Measurements from ENCODE around the gene VWA2. TPM values are rescaled to one million over a fixed set of nuclear protein-coding genes. Genes with fewer than 3 reads are reported as not detected.

Gene VWA2
- total RNA-seq, 4 donors from 2014 or later: under 0.01 to 0.52 (median 0.17) TPM

- intact Hi-C loops (cut with DNase I): loop anchor here (5.0 to 10.0 kb wide), 3 partner anchors 104 to 484 kb away; partner anchors contain the start of gene AFAP1L2
- H3K27me3 ChIP-seq: peaks cover 0 to 6% (median 0%) of the 10 kb centered on the region in 4 donors
- no peak overlapping the region for H3K27ac ChIP-seq (replicated peaks in 1 of 4)
- peaks cover 0 to 6% (median 3%) of the 10 kb centered on the region in 4 donors for H3K9me3 ChIP-seq
- H3K4me1 ChIP-seq: peaks cover 13 to 34% (median 26%) of the 10 kb centered on the region in 4 donors
- TF ChIP-seq POLR2AphosphoS5 (IDR thresholded peaks at IDR 0.05) (no peak), EP300 (IDR thresholded peaks at IDR 0.05) (no peak), POLR2A (IDR thresholded peaks at IDR 0.05; ENCODE audit: low read depth) (no peak), CTCF (IDR thresholded peaks at IDR 0.05) (no peak)
- H3K4me3 ChIP-seq: no peak overlapping the region
- 71% methylated on average over 1 of the region's 9 CpGs for WGBS
- no peak for DNase-seq (ENCODE audit: extremely low spot score)
- H3K36me3 ChIP-seq: peaks cover 16 to 58% (median 32%) of the 10 kb centered on the region in 4 donors
These were observed 62.1 kb downstream of the VWA2 start for GRCh38 chr10:114301177-114301576.

GRCh38 chr10:114301951-114302710 is 63.1 kb downstream of the VWA2 start:
- Histone ChIP-seq H3K27me3 (peaks cover 0 to 6% (median 0%) of the 10 kb centered on the region in 4 donors), H3K4me1 (peaks cover 13 to 39% (median 26%) of the 10 kb centered on the region in 4 donors), H3K27ac (replicated peaks in 1 of 4) (peak overlapping the region; percentile 9 to 23 (median 12)), H3K36me3 (peaks cover 6 to 48% (median 22%) of the 10 kb centered on the region in 4 donors), H3K9me3 (no peaks in the 10 kb centered on the region), H3K4me3 (no peak overlapping the region)
- no peak for TF ChIP-seq EP300 (IDR thresholded peaks at IDR 0.05)
- no peak for TF ChIP-seq POLR2A (IDR thresholded peaks at IDR 0.05; ENCODE audit: low read depth)
- TF ChIP-seq POLR2AphosphoS5 (IDR thresholded peaks at IDR 0.05): no peak
- TF ChIP-seq CTCF (IDR thresholded peaks at IDR 0.05): no peak
- DNase-seq (ENCODE audit: extremely low spot score): no peak
- intact Hi-C loops (cut with DNase I): loop anchor here (5.0 to 10.0 kb wide), 3 partner anchors 103 to 483 kb away; partner anchors contain the start of gene AFAP1L2
- WGBS: 38% methylated on average over 12 of the region's 14 CpGs

- intact Hi-C loops (cut with DNase I): loop anchor here (5.0 to 10.0 kb wide), 3 partner anchors 101 to 481 kb away; partner anchors contain the start of gene AFAP1L2
- TF ChIP-seq EP300 (IDR thresholded peaks at IDR 0.05) (no peak), POLR2A (IDR thresholded peaks at IDR 0.05; ENCODE audit: low read depth) (no peak), CTCF (IDR thresholded peaks at IDR 0.05) (no peak), POLR2AphosphoS5 (IDR thresholded peaks at IDR 0.05) (no peak)
- Histone ChIP-seq H3K27ac (replicated peaks in 1 of 4) (peak overlapping the region in 2 of 4 donors; percentile 16 to 57), H3K4me3 (no peak overlapping the region), H3K36me3 (peaks cover 0 to 41% (median 14%) of the 10 kb centered on the region in 4 donors), H3K9me3 (no peaks in the 10 kb centered on the region), H3K27me3 (peaks cover 0 to 6% (median 0%) of the 10 kb centered on the region in 4 donors), H3K4me1 (peaks cover 21 to 54% (median 30%) of the 10 kb centered on the region in 4 donors)
- DNase-seq (ENCODE audit: extremely low spot score): no peak
- 73% methylated on average over 10 of the region's 10 CpGs for WGBS
These were observed 64.5 kb downstream of the VWA2 start for GRCh38 chr10:114303556-114303955.

- peaks cover 26 to 59% (median 35%) of the 10 kb centered on the region in 4 donors for H3K4me1 ChIP-seq
- intact Hi-C loops (cut with DNase I): loop anchor here (5.0 to 10.0 kb wide), 3 partner anchors 101 to 481 kb away; partner anchors contain the start of gene AFAP1L2
These were observed 65.0 kb downstream of the VWA2 start for GRCh38 chr10:114304017-114304570.

More at GRCh38 chr10:114304017-114304570, 65.0 kb downstream of the VWA2 start:
- H3K36me3 ChIP-seq: peaks cover 0 to 38% (median 12%) of the 10 kb centered on the region in 4 donors
- no peaks in the 10 kb centered on the region for H3K9me3 ChIP-seq
- 2% methylated on average over 12 of the region's 14 CpGs for WGBS
- peak overlapping the region; percentile 34 to 54 (median 40) for H3K4me3 ChIP-seq
- peak overlapping the region; percentile 15 to 57 (median 20) for H3K27ac ChIP-seq (replicated peaks in 1 of 4)
- peak; percentile 82 to 83 (median 83) for TF ChIP-seq CTCF (IDR thresholded peaks at IDR 0.05)
- no peak for TF ChIP-seq EP300 (IDR thresholded peaks at IDR 0.05)
- peak; percentile 26 to 67 for TF ChIP-seq POLR2AphosphoS5 (IDR thresholded peaks at IDR 0.05)
- peaks cover 0 to 6% (median 0%) of the 10 kb centered on the region in 4 donors for H3K27me3 ChIP-seq
- DNase-seq (ENCODE audit: extremely low spot score): peak; percentile 96
